Retinal pigment epithelial cell (primary cell): ENCODE measurements around the gene THAP3.
"Not testable (repeated sequence)": the region's sequence is repeated elsewhere in the genome, so short reads cannot be mapped to it uniquely, and the experiment has no call there.

Source experiments
- DNase-seq: peaks from one replicate; pipeline ENCODE4 v3.0.0-alpha.2; 2010; ENCODE audit warnings: low read depth
- H3K4me3 ChIP-seq: 2 replicates; pipeline ENCODE4 v1.5.1; 2011; ENCODE audit warnings: mild to moderate bottlenecking, low read length, control low read depth, moderate library complexity
- TF ChIP-seq, protein P1 (sequence below): conservative IDR thresholded peaks from 2 replicates; pipeline ENCODE4 v1.5.1; 2011; ENCODE audit warnings: low read depth, low read length, control low read depth, inconsistent platforms

Gene THAP3

DNA sequence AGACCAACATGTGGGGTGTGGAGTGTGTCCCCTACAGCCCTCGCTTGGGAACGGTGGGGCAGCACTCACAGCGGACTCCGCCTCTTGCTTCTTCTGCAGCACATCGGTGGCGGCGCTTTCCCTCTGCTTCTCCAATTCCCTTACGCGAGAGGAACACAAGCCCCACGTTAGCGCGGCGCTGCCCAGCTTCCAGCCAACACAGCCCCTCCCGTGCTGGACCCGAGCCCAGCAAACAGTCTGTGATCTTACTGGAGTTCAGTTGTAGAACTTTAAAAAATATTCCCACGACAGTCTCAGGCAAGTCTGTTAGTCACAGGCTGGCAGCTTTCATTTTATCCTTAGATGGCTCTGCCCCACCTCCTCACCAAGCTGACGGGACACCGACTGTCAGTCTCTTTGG lies 13.6 kb downstream of the THAP3 start:
- DNase-seq = no peak
- TF ChIP-seq, protein P1, sequence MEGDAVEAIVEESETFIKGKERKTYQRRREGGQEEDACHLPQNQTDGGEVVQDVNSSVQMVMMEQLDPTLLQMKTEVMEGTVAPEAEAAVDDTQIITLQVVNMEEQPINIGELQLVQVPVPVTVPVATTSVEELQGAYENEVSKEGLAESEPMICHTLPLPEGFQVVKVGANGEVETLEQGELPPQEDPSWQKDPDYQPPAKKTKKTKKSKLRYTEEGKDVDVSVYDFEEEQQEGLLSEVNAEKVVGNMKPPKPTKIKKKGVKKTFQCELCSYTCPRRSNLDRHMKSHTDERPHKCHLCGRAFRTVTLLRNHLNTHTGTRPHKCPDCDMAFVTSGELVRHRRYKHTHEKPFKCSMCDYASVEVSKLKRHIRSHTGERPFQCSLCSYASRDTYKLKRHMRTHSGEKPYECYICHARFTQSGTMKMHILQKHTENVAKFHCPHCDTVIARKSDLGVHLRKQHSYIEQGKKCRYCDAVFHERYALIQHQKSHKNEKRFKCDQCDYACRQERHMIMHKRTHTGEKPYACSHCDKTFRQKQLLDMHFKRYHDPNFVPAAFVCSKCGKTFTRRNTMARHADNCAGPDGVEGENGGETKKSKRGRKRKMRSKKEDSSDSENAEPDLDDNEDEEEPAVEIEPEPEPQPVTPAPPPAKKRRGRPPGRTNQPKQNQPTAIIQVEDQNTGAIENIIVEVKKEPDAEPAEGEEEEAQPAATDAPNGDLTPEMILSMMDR = no peak
- H3K4me3 ChIP-seq = no peak overlapping the region

DNA sequence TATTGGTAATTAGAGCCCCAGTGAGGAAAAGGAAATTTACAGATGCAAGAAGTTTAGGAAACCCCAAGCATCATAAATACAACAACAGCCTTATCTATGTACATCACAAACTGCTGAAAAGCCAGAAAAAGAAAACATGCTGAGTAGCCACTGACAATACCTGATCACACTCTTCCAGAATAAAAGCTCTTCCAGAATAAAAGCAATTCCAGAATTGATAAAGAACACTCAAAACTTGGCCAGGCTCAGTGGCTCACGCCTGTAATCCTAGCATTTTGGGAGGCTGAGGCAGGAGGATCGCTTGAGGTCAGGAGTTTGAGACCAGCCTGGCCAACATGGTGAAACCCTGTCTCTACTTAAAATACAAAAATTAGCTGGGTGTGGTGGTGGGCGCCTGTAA lies 16.2 kb downstream of the THAP3 start:
- DNase-seq, H3K4me3 ChIP-seq: not testable (repeated sequence)

DNA sequence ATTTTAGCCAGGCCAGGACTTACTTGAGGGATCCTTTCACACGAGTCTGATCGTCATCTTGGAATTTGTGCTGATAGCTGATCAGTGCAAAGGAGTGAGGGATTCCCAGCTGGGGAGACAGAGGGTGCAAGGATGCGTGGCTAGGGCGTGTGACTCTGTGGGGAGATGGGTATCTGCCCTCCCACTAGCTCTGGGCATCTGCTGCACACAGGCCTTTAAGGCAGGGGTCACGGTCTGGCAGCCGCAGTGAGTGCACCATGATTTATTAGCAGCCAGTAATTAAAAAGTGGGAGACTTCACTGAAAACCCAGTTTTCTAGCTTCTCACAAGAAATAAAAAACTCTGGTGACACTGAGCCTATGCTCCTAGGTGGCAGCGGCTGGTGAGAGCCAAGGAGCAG lies 20.4 kb downstream of the THAP3 start:
- H3K4me3 ChIP-seq = no peak overlapping the region
- TF ChIP-seq, protein P1 = no peak
- no peak for DNase-seq

DNA sequence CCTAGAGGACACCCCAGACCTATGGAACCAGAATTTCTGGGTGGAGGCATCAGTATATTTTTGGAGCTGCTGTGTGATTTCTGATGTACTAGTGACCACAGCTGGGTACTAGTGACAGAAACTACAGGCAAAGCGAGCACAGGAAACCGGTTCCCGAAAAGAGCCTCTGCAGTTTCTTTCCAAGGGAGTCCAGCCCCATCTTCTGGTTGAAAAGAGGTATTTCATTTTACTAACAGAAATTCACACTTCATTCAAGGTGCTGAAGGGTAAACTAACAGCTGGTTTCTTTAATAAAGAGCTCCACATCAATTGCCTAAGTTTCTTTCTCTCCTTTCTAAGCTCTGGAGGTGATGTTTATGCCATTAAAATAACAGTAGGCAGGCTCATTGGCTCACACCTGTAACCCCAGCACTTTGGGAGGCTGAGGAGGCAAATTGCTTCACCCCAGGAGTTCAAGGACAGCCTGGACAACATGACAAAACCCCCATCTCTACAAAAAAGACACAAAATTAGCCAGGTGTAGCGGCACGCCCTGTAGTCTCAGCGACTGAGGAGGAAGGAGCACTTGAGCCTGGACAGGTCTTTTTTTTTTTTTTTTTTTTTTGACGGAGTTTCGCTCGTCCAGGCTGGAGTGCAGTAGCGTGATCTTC lies 22.0 kb downstream of the THAP3 start:
- TF ChIP-seq, protein P1 = peak; percentile 67
- no peak for DNase-seq
- no peak overlapping the region for H3K4me3 ChIP-seq

DNA sequence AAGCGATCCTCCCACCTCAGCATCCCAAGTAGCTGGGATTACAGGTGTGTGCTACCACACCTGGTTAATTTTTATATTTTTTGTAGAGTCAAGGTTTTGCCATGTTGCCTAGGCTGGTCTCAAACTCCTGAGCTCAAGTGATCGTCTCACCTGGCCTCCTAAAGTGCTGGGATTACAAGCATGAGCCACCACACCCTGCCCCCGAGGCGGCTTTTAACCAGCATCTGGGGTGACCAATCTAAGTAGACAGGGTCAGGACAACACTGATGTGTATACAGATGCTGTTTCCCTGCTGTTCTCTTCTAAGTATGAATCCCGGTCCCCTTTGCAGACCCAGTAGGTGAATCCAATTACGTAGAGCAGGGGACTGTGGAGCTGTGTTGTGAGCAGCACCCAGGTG lies 23.9 kb downstream of the THAP3 start:
- TF ChIP-seq, protein P1 = no peak
- no peak for DNase-seq
- H3K4me3 ChIP-seq = no peak overlapping the region

DNA sequence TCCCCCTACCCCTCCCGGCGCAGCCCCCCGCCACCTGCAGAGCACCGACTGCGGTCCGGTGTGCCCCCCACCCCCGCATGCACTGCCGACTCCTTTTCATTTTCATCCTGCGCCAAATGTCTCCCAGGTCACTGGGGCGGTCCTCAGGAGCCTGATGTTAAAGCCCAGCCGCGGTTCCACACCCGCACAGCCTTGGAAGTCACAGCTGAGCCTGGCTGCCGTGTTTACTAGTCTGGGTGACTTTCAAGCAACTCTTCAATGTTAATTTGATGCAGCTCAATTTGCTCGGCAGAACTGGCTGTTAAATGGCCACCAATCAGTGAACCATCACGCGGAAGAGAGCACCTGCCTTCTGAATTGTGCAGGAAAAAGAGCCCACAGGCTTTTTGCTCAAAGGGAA lies 27.2 kb downstream of the THAP3 start:
- DNase-seq = no peak
- H3K4me3 ChIP-seq = no peak overlapping the region
- TF ChIP-seq, protein P1 = no peak

DNA sequence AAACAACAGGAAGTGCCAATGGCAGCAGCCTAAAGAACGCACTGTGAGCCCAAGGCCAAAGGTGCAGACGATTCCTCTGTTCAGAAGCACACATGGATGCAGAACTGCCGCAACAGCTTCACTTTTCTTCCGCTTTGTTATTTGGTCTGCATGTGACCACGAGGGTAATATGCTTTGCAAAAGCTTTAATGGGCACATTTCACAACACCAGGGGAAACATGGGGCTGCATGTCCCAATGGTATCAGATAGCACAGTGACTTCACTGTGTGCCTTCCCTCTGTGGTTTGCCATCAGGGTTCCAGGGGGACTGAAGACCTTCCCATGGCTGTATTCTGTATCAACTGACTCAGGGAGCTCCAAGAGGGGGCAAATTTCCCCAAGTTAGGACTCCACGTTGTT lies 28.3 kb downstream of the THAP3 start:
- TF ChIP-seq, protein P1 = no peak
- DNase-seq = no peak
- H3K4me3 ChIP-seq = no peak overlapping the region
